Body of pancreas (tissue), 4 donors: ENCODE measurements around the gene FASTKD1.

ENCODE experiments used
- POLR2A ChIP-seq, 3 donors: fragments of 450-650 bp; IDR thresholded peaks; one replicate each; pipeline ENCODE4 v1.6.1; 2016; ENCODE audit warnings: antibody characterized with exemption in 3 of 3, mild to moderate bottlenecking in 2 of 3
- TF ChIP-seq, protein P1 (sequence below), 7 experiments: fragments of 450-650 bp in 4 of 7; fragments of 200-600 bp in 3 of 7; sonication (generic) in 3 of 7; IDR thresholded peaks; one replicate each; pipeline ENCODE4 v1.5.1; 2016 to 2019; ENCODE audit warnings: antibody characterized with exemption in 7 of 7

DNA sequence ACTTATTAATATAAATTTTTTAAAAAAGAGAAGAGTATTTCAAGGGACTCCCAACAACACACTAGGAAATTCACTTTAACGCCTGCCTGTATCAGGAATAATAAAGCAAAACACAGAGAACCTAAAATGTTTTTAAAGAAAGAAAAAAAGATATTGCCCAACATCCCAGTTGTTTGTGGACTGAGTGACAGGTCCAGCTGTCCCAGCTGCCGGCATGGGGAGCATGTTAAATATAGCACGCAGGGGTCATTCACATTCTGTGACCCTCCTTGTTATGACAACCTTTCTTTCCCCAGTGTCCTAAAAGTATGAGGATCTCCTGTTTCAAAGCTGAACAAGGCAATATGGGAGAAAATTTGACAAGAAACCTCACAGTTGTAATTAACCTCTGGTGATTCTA lies 59.7 kb downstream of the FASTKD1 start:
- TF ChIP-seq, protein P1, sequence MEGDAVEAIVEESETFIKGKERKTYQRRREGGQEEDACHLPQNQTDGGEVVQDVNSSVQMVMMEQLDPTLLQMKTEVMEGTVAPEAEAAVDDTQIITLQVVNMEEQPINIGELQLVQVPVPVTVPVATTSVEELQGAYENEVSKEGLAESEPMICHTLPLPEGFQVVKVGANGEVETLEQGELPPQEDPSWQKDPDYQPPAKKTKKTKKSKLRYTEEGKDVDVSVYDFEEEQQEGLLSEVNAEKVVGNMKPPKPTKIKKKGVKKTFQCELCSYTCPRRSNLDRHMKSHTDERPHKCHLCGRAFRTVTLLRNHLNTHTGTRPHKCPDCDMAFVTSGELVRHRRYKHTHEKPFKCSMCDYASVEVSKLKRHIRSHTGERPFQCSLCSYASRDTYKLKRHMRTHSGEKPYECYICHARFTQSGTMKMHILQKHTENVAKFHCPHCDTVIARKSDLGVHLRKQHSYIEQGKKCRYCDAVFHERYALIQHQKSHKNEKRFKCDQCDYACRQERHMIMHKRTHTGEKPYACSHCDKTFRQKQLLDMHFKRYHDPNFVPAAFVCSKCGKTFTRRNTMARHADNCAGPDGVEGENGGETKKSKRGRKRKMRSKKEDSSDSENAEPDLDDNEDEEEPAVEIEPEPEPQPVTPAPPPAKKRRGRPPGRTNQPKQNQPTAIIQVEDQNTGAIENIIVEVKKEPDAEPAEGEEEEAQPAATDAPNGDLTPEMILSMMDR (IDR thresholded peaks at IDR 0.05): no peak
- no peak for TF ChIP-seq POLR2A (IDR thresholded peaks at IDR 0.05)
